Measurements from ENCODE around the gene ODF4. TPM values are rescaled to one million over a fixed set of nuclear protein-coding genes. Genes with fewer than 3 reads are reported as not detected.

The ODF4 gene
- total RNA-seq, 4 donors from 2014 or later = not detected

DNA sequence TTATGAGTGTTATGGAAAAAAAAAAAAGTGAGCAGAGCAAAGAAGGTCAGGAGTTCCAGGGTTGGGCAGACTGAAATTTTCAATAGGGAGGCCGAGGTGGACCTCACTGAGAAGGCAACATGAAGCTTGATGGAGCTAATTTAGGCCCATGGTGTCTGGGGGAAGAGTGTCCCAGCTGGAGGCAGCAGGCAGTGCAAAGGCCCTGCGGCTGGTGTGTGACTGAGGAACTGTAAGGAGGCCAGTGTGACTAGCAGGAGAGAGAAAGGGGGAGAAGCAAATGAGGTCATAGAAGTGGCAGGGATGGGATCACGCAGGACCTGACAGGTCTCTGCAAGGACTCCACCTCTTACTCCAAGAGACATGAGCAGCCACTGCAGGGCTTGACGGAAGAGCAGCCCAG is 19.4 kb upstream of the ODF4 start:
- peaks cover 0 to 26% of the 10 kb centered on the region in 2 donors for H3K27me3 ChIP-seq
- WGBS, 2 donors = 86 to 94% methylated on average over 4 of the region's 4 CpGs
- peaks cover 0 to 1% (median 0%) of the 10 kb centered on the region in 4 donors for H3K4me1 ChIP-seq
- H3K27ac ChIP-seq = no peak overlapping the region
- no peak overlapping the region for H3K4me3 ChIP-seq
- no peaks in the 10 kb centered on the region for H3K9me3 ChIP-seq
- DNase-seq (ENCODE audit: low spot score in 2 of 2) = no peak
- TF ChIP-seq, protein P1, sequence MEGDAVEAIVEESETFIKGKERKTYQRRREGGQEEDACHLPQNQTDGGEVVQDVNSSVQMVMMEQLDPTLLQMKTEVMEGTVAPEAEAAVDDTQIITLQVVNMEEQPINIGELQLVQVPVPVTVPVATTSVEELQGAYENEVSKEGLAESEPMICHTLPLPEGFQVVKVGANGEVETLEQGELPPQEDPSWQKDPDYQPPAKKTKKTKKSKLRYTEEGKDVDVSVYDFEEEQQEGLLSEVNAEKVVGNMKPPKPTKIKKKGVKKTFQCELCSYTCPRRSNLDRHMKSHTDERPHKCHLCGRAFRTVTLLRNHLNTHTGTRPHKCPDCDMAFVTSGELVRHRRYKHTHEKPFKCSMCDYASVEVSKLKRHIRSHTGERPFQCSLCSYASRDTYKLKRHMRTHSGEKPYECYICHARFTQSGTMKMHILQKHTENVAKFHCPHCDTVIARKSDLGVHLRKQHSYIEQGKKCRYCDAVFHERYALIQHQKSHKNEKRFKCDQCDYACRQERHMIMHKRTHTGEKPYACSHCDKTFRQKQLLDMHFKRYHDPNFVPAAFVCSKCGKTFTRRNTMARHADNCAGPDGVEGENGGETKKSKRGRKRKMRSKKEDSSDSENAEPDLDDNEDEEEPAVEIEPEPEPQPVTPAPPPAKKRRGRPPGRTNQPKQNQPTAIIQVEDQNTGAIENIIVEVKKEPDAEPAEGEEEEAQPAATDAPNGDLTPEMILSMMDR (IDR thresholded peaks at IDR 0.05) = no peak
- TF ChIP-seq POLR2A (IDR thresholded peaks at IDR 0.05) = no peak
- no peak for TF ChIP-seq EP300 (IDR thresholded peaks at IDR 0.05)
- no peaks in the 10 kb centered on the region for H3K36me3 ChIP-seq

DNA sequence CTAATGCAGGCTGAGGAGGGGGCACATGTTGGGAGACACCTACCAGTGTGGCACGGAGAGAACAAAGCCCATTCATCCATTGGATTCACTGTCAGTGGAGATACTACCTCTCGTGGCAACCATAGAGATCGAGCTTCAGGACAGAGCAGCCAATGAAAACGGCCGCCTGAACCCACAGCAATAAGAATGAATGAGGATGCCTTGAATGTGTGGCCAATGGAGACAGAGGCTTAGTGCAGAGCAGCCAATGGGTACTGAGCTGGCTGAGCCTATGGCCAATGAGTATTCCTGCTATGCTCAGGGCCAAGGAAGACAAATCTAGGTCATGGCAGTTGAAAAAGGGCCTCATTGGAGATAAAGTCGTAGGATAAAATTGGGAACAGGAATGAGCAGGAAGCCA is 18.6 kb upstream of the ODF4 start:
- Histone ChIP-seq H3K4me1 (no peaks in the 10 kb centered on the region), H3K27me3 (peaks cover 0 to 19% of the 10 kb centered on the region in 2 donors), H3K27ac (no peak overlapping the region), H3K4me3 (no peak overlapping the region), H3K9me3 (no peaks in the 10 kb centered on the region), H3K36me3 (no peaks in the 10 kb centered on the region)
- WGBS, 2 donors = 59 to 65% methylated on average over 6 of the region's 6 CpGs
- TF ChIP-seq, protein P1 (IDR thresholded peaks at IDR 0.05) = no peak
- TF ChIP-seq POLR2A (IDR thresholded peaks at IDR 0.05) (no peak), EP300 (IDR thresholded peaks at IDR 0.05) (no peak)
- no peak for DNase-seq (ENCODE audit: low spot score in 2 of 2)

DNA sequence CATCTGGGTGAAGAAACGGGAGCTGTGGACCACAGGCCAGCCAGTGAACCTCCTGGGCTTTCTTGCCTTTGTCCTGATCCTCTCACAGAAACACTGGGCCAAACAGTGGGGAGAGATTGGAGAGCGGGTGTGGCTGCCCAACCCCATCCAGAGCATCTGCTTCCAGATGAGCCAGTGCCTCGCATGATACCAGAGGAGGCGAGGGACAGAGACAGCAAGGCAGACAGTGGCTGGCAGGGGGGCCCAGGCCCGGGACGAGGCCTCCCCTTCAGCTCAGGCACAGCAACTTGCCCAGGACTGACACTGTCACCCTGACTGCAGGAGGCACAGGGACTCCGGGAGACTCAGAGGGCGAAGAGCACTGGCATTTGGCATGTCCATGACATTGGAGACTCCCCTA is 17.6 kb upstream of the ODF4 start:
- peaks cover 0 to 11% of the 10 kb centered on the region in 2 donors for H3K27me3 ChIP-seq
- peaks cover 0 to 10% (median 0%) of the 10 kb centered on the region in 4 donors for H3K4me1 ChIP-seq
- DNase-seq (ENCODE audit: low spot score in 2 of 2) = no peak
- no peak overlapping the region for H3K4me3 ChIP-seq
- H3K36me3 ChIP-seq = no peaks in the 10 kb centered on the region
- H3K27ac ChIP-seq = no peak overlapping the region
- no peaks in the 10 kb centered on the region for H3K9me3 ChIP-seq
- TF ChIP-seq POLR2A (IDR thresholded peaks at IDR 0.05) = no peak
- no peak for TF ChIP-seq EP300 (IDR thresholded peaks at IDR 0.05)
- TF ChIP-seq, protein P1 (IDR thresholded peaks at IDR 0.05) = no peak
- 77 to 86% methylated on average over 8 of the region's 8 CpGs for WGBS, 2 donors

DNA sequence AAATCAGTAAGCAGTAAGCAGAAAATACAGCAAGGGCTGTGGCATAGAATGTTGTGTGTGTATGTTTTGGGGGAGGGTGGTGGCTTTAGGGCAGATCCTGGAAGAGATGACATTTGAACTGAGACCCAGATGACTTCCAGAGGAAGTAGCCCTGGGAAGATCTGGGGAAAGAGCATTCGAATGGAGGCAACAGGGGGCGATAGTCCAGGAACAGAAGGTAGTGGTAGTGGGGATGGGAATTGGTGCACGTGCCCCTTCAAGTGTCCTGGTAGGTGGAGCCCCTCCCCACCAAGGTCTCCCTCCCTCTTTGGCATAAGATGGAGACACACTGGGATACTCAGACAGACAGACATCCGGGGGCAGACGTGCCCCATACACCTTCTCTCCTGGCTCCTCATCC is 15.5 kb upstream of the ODF4 start:
- Histone ChIP-seq H3K36me3 (no peaks in the 10 kb centered on the region), H3K27ac (no peak overlapping the region), H3K9me3 (no peaks in the 10 kb centered on the region), H3K27me3 (no peaks in the 10 kb centered on the region), H3K4me3 (no peak overlapping the region), H3K4me1 (peaks cover 0 to 14% (median 0%) of the 10 kb centered on the region in 4 donors)
- 75 to 81% methylated on average over 5 of the region's 5 CpGs for WGBS, 2 donors
- DNase-seq (ENCODE audit: low spot score in 2 of 2) = no peak
- TF ChIP-seq POLR2A (IDR thresholded peaks at IDR 0.05) = no peak
- no peak for TF ChIP-seq EP300 (IDR thresholded peaks at IDR 0.05)
- TF ChIP-seq, protein P1 (IDR thresholded peaks at IDR 0.05) = no peak

DNA sequence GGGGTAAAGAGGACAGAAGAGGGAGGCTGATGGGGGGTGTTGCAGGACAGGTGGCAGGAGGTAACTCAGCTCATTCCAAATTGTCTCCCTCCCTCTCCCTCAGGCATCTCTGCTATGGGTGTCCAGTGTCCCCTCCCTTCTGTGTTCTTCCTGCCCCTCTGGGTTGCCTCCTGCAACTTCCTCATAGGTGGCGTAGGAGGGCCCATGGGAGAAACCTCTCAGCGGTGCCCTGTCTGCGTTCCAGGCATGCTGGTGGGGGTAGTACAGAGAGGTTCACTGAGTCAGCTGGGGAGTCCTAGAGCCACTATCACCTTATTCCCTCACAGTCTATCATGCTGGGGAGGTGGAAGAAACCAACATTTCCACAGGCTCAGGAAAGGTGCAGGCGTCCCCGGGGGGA is 14.7 kb upstream of the ODF4 start:
- no peaks in the 10 kb centered on the region for H3K9me3 ChIP-seq
- H3K27me3 ChIP-seq = no peaks in the 10 kb centered on the region
- H3K4me1 ChIP-seq = peaks cover 0 to 14% (median 0%) of the 10 kb centered on the region in 4 donors
- DNase-seq (ENCODE audit: low spot score in 2 of 2) = no peak
- no peak for TF ChIP-seq POLR2A (IDR thresholded peaks at IDR 0.05)
- TF ChIP-seq, protein P1 (IDR thresholded peaks at IDR 0.05) = no peak
- TF ChIP-seq EP300 (IDR thresholded peaks at IDR 0.05) = no peak
- H3K27ac ChIP-seq = no peak overlapping the region
- WGBS, 2 donors = 64 to 82% methylated on average over 5 of the region's 5 CpGs
- no peak overlapping the region for H3K4me3 ChIP-seq
- H3K36me3 ChIP-seq = no peaks in the 10 kb centered on the region
